ENCODE results near the gene ZNF99.
A peak's percentile ranks its signal among the peaks of the same experiment; 100 is the strongest.
"Not testable (repeated sequence)": the region's sequence is repeated elsewhere in the genome, so short reads cannot be mapped to it uniquely, and the experiment has no call there.

ZNF99 gene

GRCh38 chr19:22783651-22784410 is at the start of gene ZNF99:
Gene ZNF99 (minus strand): TSS chr19:22784151. CDS start chr19:22784016, 135 bp downstream.
- peak; percentile 24 for DNase-seq

- DNase-seq: no peak
These were observed 48.2 kb upstream of the ZNF99 start, which contains the start of gene ZNF723 for GRCh38 chr19:22832031-22832762. Gene ZNF723 (plus strand): TSS chr19:22832291. CDS start chr19:22832380, 89 bp downstream.

- DNase-seq: no peak
These were observed 47.3 kb upstream of the ZNF99 start for GRCh38 chr19:22831211-22831610.

GRCh38 chr19:22814124-22814523 is 30.2 kb upstream of the ZNF99 start:
- DNase-seq: no peak

- DNase-seq: no peak
These were observed 23.3 kb upstream of the ZNF99 start for GRCh38 chr19:22807061-22807835.

GRCh38 chr19:22806418-22806817 is 22.5 kb upstream of the ZNF99 start:
- DNase-seq: no peak

GRCh38 chr19:22797040-22797439 is 13.1 kb upstream of the ZNF99 start:
- no peak for DNase-seq

- not testable (repeated sequence) for DNase-seq
These were observed 8.9 kb upstream of the ZNF99 start for GRCh38 chr19:22792863-22793262.

- no peak for DNase-seq
These were observed 47.9 kb downstream of the ZNF99 start for GRCh38 chr19:22735911-22736645.

- no peak for DNase-seq
These were observed 50.3 kb downstream of the ZNF99 start for GRCh38 chr19:22733691-22734090.

GRCh38 chr19:22728214-22728613 is 55.7 kb downstream of the ZNF99 start:
- DNase-seq: not testable (repeated sequence)

GRCh38 chr19:22721533-22721932 is 62.4 kb downstream of the ZNF99 start:
- DNase-seq: not testable (repeated sequence)

- DNase-seq: no peak
These were observed 75.0 kb downstream of the ZNF99 start for GRCh38 chr19:22708983-22709382.

GRCh38 chr19:22703096-22703495 is 80.9 kb downstream of the ZNF99 start:
- DNase-seq: not testable (repeated sequence)

GRCh38 chr19:22702661-22703060 is 81.3 kb downstream of the ZNF99 start:
- DNase-seq: not testable (repeated sequence)

Measured in CD4-positive, alpha-beta T cell treated with Interleukin-21 for 1 hour (primary cell).